GM21529 (cell line): ENCODE results near the gene ELL.

Experiments
- ATAC-seq: cut with Tn5 transposase; IDR thresholded peaks from one replicate; pipeline ENCODE4 v1.9.1; 2021; ENCODE audit not compliant: unreplicated experiment

ELL gene

GRCh38 chr19:18424890-18425514 lies 96.9 kb downstream of the ELL start:
- no peak for ATAC-seq

DNA sequence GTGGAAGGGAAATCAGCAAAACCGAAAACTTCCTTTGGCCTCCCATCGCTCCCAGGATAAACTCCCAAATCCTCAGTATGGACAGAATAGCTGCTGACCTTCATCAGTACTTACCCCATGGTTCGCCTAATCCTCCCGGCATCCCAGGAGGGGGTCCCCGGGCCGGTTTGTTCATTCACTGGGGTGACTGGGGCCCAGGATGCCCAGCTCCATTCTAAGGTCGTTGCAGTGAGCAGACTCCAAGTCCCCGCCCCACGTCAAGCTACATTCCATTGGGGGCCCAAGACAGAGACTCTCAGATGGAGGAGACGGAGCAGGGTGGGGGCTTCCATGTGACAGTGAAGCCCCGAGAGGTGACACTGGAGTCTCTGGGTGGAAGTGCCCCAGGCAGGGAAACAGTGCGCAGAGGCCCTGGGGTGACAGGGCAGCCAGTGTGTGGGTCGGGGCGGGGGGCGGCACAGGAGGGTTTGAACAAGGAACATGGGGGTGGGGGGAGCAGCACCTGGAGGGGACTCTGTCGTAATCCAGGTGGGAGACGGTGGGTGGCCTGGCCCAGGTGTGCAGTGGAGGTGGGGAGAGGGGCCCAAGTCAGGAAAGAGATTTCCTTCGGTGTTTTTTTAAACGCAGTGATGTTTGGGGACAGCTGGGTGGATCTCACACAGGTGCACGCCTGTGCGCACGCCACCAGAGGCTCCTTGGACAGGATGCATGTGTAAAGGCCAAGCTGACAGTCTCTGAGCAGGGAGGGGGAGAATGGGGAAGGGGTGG lies 97.6 kb downstream of the ELL start:
- no peak for ATAC-seq

DNA sequence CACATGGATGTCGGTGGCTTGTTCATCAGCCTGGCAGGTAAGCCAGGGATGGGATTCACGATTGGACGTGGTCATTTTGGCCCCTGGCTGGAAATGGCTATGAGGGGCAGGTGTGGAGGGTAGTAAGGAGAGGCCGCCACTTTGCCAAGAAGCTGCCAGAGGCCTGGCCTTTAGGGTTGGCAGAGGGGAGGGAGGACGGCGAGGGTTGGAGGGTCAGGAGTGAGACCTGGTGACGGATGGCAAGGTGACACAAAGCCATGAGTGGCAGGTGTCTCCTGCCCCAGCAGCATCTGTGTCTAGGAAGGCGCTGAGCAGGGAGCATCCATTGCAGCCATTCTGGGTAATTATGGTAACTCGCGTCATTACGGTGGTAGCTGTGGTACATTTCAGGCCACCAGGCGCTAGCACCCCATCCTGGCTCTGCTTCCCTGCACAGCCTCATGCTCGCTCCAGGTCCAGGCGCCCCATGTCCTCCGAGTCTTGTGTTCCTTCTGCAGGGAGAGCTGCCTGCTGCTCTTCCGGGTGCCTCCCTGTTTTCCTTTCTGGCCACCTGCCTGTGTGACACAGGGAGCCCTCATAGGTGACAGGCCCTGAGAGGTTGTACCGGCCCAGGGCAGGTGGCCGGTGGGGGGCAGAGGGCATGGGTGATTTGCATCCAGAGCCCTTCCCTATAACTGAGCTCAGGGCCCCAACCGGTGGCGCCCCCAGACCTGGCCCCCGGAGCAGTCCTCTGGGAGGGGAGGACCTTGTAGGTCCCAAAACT lies 98.4 kb downstream of the ELL start:
- no peak for ATAC-seq

DNA sequence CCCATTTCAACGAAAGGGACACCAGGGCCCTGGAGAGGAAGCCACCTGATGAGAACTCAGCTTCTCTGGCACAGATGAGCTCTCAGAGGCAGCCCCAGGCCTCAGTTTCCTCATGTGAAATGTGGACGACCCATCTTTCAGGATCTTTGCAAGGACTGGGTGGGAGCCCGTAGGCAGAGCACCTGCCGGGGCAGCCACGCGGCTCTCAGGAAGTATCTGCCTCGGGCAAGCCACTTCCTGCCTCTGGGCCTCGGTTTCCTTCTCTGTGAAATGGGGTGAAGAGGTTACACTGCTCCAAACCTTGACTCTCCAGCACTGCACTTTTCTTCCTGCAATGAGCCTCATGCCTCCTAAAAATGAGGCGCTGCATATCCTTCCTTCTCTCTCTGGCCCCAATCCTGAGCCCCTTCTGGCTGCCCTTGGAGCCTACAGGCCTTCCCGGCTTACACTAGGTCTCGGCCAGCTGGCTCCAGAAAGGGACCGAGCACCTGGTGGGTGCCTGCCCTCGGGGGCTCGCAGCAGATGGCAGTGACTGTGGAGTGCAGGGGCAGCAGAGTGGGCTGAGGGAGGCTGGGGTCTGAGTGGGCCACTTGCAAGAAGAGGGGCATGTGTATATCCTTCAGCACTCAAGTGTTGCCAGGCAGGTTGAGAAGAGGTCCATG lies 99.2 kb downstream of the ELL start:
- ATAC-seq: no peak

- no peak for ATAC-seq
These were observed 100.4 kb downstream of the ELL start for GRCh38 chr19:18421371-18421959.

DNA sequence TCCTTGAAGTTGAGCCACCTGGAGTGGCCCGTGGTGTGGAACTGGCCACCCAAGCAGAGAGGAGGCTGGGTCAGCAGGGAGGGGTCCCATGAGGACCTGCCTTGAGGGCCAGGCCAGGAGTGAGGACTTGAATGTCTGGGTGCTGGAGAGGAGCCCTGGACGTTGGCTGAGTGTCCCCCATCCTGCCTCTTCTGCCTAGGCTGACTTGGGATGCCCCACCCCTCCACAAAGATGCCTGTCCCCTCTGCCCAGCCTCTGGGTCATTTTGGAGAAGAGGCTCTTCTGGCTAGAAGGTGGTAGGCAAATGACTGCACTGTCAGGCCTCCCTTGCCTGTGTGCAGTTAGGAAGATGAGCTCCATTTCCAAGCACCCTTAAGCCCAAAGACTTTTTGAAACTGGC lies 100.9 kb downstream of the ELL start:
- no peak for ATAC-seq

- ATAC-seq: no peak
These were observed 102.0 kb downstream of the ELL start for GRCh38 chr19:18419699-18420460.

GRCh38 chr19:18419195-18419698 lies 102.6 kb downstream of the ELL start, which contains the start of gene SSBP4:
SSBP4 (plus strand) TSS chr19:18419398; CDS start chr19:18419649, 251 bp downstream.
- ATAC-seq: peak; percentile 32

DNA sequence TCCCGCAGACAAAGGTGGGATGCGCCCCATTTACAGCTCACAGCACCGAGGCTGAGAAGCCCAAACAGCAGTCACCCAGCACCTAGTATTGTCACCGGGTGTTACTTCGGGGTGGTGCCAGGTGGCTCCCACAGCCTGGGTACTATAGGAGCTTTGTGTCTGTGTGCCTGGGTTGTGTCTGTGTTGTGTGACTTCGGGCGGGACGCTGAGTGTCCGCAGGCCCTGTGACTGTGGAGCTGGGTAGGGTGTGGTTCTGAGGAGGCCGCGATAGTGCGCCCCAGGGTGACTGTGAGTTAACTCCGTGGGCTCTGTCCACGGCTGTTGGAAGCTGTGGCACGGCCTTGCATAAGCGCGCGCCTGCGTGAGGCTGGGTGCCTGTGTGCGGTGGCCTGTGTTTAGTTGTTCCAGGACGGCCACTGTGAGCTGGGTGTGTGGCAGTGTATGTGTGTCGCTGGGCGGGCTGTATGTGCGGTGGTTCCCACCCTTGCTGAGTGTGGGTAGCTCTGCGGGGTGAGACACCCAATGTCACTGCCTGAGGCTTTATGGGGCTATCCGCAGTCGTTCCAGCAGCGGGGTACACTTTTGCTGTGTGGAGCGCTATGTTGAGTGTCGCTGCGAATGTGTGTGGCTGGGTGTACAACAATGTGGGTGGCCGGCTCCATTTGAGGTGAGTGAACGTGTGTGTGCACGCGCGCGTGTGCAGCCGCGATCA lies 103.2 kb downstream of the ELL start:
- ATAC-seq: no peak

DNA sequence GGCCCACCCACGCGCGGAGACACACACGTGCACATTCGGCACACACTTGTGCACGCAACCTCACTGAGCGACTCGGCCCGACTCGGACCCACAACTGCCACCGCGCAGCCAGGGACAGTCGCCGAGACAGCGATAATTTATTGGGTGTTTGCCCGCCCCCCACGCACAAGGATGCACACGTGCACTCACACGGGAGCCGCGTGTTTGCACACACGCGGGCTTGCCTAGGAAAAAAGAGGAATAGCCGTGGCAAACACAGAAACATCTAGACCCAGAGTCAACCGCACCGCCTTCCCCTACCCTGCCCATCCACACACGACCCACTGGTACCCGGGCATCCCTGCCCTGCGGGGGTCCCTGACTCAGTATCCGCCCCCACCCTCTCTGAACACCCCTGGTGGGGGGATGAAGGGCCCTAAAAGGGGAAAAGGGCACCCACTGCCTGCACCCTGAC lies 103.8 kb downstream of the ELL start:
- ATAC-seq: no peak

GRCh38 chr19:18417250-18418028 lies 104.4 kb downstream of the ELL start:
- ATAC-seq: no peak

- ATAC-seq: no peak
These were observed 105.1 kb downstream of the ELL start for GRCh38 chr19:18416778-18417249.

- no peak for ATAC-seq
These were observed 106.5 kb downstream of the ELL start for GRCh38 chr19:18415178-18415867.

GRCh38 chr19:18414504-18415177 lies 107.2 kb downstream of the ELL start:
- ATAC-seq: no peak

DNA sequence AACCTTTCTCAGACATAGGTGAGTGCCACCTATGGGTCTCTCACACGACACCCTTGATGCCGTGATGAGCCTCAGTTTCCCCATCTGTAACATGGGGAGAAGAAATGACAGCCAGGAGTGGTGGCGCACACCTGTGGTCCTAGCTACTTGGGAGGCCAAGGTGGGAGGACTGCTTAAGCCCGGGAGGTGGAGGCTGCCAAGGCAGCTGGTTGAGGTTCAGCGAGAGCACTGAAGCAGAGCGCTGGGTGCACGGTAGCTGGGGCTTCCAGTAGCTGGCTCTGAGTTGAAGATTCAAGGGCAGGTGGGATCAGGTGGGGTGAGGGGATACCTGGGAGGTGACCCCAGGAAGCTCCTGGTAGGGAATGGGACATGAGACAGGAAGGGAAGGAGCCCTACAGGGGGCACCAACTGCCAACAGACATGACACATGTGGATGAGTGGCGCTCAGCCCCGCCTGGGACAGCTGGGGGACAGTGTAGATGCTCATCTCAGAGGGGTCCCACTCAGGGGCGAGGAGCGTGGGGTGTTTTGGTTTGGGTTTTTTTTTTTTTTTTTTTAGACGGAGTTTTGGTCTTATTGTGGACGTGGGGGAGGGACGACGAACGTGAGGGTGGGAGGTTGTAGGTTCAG lies 109.1 kb downstream of the ELL start:
- no peak for ATAC-seq

- ATAC-seq: peak; percentile 55
These were observed 113.8 kb downstream of the ELL start for GRCh38 chr19:18408053-18408476.

GRCh38 chr19:18406749-18407148 lies 115.1 kb downstream of the ELL start:
- ATAC-seq: no peak
